Hindlimb muscle (tissue), 1 donor: ENCODE data around the gene ZMIZ2. TPM values are rescaled to one million over a fixed set of nuclear protein-coding genes. Genes with fewer than 3 reads are reported as not detected.
"Not testable (repeated sequence)": the region's sequence is repeated elsewhere in the genome, so short reads cannot be mapped to it uniquely, and the experiment has no call there.

ENCODE experiments used
- DNase-seq: peaks from one replicate; pipeline ENCODE4 v3.0.0-alpha.2; 2013
- polyA plus RNA-seq: library from polyadenylated mRNA; unstranded; fragments of 120-200 nt; gene quantifications from one replicate; pipeline ENCODE4 v1.2.1, GENCODE V29; 2013; ENCODE audit not compliant: insufficient read length

Gene ZMIZ2
- polyA plus RNA-seq, 1 donor = 44.4 TPM

GRCh38 chr7:44729949-44730590, 18.6 kb upstream of the ZMIZ2 start:
- no peak for DNase-seq

DNA sequence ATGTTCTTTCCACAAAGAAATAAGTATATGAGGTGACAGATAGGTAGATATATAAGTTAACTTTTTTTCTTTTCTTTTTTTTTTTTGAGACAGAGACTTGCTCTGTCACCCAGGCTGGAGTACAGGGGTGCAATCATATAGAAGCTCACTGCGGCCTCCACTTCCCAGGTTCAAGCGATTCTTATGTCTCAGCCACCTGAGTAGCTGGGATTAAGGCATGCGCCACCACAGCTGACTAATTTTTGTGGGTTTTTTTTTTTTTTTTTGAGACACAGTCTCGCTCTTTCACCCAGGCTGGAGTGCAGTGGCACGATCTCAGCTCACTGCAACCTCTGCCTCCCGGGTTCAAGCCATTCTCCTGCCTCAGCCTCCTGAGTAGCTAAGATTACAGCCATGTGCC, 15.7 kb upstream of the ZMIZ2 start:
- DNase-seq = not testable (repeated sequence)

DNA sequence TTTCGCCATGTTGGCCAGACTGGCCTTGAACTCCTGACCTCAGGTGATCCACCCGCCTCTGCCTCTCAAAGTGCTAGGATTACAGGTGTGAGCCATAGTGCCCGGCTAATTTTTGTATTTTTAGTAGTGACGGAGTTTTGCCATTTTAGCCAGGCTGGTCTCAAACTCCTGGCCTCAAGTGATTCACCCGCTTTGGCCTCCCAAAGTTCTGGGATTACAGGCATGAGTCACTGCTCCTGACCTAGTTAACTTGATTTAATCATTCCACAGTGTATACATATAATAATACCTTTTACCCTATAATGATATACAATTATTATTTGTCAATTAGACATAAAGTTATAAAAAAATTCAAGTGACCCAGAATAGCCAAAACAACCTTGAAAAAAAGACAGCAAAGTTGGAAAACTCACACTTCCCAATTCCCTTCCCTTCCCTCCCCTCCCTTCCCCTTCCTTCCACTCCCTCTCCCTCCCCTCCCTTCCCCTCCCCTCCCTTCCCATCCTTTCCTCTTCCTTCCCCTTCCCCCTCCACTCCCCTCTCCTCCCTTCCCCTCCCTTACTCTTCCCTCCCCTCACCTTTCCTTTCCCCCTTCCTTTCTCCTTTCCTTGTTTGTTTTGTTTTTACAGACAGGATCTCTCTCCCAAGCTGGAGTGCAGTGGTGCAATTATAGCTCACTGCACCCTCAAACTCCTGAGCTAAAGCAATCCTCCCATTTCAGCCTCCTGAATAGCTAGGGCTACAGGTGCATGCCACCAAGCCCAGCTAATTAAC, 14.8 kb upstream of the ZMIZ2 start:
- DNase-seq = no peak

DNA sequence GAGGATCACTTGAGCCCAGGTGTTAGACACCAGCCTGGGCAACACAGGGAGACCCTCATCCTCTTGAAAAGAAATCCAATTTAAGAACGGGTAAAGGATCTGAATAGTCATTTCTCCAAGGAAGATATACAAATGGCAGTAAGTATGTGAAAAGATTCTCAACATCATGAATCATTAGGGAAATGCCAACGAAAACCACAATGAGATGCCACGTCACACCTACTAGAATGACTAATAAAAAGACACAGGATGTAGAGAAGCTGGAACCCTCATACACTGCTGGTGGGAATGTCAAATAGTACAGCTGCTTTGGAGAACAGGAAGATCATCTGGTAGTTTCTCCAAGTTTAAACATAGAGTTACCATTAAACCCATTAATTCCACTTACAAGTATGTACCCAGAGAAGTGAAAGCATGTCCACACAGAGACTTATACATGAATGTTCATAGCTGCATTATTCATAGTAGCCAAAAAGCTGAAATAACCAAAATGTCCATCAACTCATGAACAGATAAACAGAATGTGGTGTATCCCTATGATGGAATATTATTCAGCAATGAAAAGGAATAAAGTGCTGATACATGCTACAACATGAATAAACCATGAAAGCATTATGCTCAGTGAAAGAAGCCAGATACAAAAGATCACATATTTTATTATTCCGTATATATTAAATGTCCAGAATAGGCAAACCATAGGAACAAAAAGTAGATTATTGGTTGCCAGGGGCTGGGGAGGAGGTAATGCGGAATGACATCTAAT, 13.1 kb upstream of the ZMIZ2 start:
- no peak for DNase-seq

DNA sequence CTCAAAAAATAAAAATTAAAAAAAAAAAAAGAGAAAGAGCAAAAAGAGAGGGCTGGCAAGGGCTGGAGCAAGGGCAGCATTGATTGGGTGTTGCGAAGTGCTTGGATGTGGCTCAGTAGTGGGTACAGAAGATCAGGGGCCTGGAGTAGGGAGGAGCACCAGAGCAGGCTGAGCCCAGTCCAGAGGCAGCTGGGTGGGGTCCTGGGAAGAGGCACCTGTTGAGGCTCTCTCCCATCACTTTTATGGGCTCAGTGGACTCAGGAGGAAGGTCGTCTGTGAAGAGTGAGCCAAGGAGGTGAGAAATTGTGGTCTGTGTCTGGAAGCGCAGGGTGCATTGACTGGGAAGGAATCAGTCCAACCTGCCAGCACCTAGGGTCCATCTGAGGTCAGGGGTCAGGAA, 11.8 kb upstream of the ZMIZ2 start:
- no peak for DNase-seq

- no peak for DNase-seq
Observed at GRCh38 chr7:44738051-44738723, 10.5 kb upstream of the ZMIZ2 start.

- no peak for DNase-seq
Observed at GRCh38 chr7:44738876-44739665, 9.6 kb upstream of the ZMIZ2 start.

GRCh38 chr7:44740055-44740454, 8.6 kb upstream of the ZMIZ2 start:
- DNase-seq = no peak

DNA sequence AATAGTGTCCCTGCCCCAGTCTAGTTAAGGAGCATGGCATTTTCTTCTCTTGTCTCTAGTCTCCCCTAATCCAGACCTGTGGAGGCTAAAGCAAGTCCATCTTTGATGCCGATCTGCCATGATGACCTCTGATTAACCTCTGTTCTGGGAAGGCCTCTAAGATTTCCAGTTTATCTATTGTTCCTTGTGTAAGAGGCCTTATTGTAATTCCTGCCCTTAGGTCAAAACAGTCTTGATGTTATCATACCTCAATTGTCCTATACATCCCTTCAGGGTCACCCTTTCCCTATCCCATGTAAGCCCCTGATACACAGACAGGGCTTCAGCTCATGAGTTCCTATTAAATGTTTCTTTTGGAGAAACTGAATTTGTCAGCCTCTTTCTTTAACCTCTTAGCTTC, 4.9 kb upstream of the ZMIZ2 start:
- DNase-seq = no peak

DNA sequence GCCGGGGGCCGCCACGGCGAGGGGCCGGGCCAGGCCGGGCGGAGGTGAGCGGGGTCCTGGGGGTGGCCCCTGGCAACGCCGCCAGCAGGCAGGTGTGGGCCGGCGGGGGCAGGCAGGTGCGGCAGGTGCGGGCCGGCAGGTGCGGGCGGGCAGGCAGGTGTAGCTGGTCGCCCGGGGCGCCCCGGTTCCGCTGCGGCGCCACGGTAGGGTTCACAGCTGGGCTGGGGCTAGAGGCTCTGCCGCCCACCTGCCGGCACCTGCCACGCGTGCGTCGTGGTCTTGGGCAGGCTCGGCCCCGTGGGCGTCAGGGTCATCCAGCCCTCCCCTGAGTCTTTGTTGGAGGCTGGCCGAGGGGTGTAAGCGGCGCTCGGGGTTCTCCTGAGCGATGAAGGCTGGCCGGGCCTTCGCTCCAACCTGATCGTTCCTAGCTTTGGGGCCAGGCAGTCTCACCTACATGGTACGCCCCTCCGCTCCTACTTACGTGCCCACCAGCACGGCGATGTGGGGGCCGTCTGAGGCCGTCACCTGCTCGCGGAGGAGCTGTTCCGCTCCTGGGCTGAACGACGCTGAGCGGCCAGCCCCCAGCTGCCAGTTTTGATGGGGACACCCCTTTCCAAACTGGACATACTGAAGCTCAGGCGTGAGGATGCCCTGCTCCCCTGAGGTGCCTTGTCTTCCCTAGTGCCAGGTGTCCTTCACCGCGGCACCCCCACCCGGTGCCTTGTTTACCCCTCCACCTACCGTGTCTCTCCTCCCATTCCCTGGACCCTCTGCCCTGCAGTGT, 493 bp downstream of the ZMIZ2 start:
- DNase-seq = no peak

GRCh38 chr7:44749992-44750391, 1.3 kb downstream of the ZMIZ2 start:
- no peak for DNase-seq

GRCh38 chr7:44750424-44750823, 1.8 kb downstream of the ZMIZ2 start:
- no peak for DNase-seq

DNA sequence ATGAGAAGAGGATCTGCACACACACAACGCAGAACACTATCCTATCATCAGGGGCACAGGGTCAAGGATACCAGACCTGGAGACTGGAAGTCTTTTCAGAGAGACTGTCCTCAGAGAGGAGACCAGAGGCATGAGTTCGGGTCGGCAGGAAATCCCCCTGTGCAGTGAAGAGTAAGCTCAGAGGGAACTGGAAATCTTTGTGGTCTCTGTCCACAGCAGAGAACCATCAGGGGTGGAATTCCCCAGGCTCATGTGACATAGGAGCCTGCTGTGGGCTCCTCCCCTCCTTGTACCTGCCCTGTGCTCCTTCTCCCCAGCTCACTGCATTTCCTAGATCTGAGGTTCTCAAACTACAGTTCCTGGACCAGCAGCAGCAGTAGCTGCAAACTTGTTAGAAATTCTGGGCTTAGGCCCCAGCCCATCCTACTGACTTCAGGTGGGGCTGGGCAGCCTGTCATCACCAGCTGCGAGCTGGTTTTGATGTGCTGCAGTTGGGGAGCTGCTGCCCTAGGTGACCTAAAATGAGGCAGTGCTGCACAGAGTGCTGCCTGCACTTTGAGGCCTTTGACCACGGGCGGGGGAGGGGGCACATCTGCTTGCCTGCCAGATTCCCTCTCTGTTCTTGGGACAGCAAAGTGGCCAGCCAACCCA, 2.4 kb downstream of the ZMIZ2 start:
- DNase-seq = no peak

DNA sequence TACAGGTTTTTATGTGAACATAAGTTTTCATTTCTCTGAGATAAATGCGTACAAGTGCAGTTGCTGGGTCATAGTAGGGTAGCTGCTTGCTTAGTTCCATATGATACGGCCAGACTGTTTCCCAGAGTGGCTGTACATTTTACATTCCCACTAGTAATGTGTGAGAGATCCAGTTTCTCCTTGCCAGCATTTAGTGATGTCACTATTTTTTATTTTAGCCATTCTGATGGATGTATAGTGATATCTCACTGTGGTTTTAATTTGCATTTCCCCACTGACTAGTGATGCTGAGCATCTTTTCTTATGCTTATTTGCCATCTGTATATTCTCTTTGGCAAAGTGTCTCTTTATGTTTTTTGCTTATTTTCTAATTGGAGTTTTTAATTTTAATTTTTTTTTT, 4.2 kb downstream of the ZMIZ2 start:
- DNase-seq = no peak

- no peak for DNase-seq
Observed at GRCh38 chr7:44754802-44755697, 6.4 kb downstream of the ZMIZ2 start.

GRCh38 chr7:44755698-44756627, 7.3 kb downstream of the ZMIZ2 start:
- DNase-seq = no peak

GRCh38 chr7:44756904-44757303, 8.3 kb downstream of the ZMIZ2 start:
- DNase-seq = no peak

GRCh38 chr7:44757311-44757710, 8.7 kb downstream of the ZMIZ2 start:
- peak; percentile 82 for DNase-seq

DNA sequence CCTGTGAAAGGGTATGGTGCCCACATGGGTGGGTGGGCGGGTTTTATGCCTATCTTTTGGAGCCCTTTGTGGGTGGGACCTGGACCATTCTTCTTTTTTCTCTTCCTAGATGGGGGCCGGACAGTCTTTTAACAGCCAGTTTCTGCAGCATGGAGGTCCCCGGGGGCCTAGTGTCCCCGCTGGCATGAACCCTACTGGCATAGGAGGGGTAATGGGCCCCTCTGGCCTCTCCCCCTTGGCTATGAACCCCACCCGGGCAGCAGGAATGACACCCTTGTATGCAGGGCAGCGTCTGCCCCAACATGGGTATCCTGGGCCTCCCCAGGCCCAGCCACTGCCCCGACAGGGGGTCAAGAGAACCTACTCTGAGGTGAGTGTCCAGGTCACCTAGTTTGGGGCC, 9.1 kb downstream of the ZMIZ2 start:
- no peak for DNase-seq
